ENCODE measurements around the gene NINJ2.

DNA sequence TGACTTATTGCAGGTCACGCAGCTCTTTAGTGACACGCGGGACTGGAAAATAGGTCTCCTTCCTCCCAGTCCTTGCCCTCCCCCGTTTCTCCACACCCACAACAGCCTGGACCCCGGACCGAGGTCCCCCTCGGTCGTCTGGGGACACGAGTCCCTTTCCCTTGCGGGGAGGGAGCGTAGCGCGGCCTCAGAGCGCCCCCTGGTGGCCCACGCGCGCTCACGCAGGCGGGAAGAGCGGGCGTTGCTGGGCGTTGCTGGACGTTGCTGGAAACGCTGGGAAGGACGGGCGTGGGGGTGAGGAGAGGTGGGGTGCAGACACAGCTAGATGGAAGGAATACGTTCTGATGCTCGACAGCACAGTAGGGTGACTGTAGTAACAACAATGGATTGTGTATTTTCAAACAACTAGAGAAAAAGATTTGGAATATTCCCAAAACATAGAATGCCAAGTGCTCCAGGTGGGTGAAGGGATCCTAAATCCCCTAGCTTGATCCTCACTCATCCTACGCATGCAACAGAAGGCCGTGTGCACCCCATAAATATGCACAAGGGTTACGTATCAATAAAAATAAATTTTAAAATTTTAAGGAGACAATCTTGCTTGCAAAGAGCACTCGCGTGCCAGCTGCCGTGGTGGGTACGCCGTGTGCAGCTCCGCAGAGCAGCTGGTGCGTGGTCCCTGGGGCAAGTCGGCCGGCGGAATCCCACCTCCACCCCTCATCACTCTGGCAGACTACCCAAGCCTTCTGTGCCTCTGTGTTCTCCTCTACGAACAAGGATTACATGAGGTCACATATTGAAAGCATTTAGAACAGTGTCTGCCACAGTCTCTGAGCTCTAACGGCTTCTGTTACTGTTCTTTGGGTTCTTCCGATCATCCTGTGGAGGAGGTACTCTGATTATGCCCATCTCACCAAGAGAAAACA, 116.1 kb downstream of the NINJ2 start:
- TF ChIP-seq, protein P1, sequence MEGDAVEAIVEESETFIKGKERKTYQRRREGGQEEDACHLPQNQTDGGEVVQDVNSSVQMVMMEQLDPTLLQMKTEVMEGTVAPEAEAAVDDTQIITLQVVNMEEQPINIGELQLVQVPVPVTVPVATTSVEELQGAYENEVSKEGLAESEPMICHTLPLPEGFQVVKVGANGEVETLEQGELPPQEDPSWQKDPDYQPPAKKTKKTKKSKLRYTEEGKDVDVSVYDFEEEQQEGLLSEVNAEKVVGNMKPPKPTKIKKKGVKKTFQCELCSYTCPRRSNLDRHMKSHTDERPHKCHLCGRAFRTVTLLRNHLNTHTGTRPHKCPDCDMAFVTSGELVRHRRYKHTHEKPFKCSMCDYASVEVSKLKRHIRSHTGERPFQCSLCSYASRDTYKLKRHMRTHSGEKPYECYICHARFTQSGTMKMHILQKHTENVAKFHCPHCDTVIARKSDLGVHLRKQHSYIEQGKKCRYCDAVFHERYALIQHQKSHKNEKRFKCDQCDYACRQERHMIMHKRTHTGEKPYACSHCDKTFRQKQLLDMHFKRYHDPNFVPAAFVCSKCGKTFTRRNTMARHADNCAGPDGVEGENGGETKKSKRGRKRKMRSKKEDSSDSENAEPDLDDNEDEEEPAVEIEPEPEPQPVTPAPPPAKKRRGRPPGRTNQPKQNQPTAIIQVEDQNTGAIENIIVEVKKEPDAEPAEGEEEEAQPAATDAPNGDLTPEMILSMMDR (IDR thresholded peaks at IDR 0.05) = peak; percentile 92 to 99 (median 98)
- no peak for TF ChIP-seq POLR2A (IDR thresholded peaks at IDR 0.05)
